ENCODE measurements around the gene DIP2B.

Gene DIP2B

DNA sequence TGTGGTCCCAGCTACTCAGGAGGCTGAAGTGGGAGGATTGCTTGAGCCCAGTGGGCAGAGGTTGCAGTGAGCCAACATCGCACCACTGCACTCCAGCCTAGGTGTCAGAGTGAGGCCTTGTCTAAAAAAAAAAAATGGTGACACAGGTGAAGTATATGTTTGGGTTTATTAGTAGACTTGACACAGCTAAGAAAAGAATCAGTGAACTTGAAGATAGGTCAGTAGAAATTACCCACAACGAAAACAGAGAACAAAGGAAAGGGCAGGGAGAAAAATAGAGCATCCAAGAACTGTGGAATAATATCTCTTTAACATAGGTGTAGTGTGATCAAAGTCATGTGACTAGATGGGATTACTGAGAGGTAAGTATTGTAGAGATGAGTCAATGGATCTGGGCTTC, 282.8 kb downstream of the DIP2B start:
- H3K79me2 ChIP-seq (ENCODE audit: insufficient read depth, low read length): peaks cover 12% of the 10 kb centered on the region; the same call in 1 of the 2 replicates
- no peak overlapping the region for H2AFZ ChIP-seq (ENCODE audit: low read depth, low read length, severe bottlenecking)
- no peak overlapping the region for H3K9ac ChIP-seq (ENCODE audit: low read length)
- H3F3A ChIP-seq (ENCODE audit: insufficient read depth): no peaks in the 10 kb centered on the region
- 0 out of 2 replicates have a peak, but pooled peaks cover 3% of the 10 kb centered on the region for H4K20me1 ChIP-seq (ENCODE audit: low read depth, low read length)
- H3K9me2 ChIP-seq (replicated peaks; ENCODE audit: insufficient read depth, low read length): no peaks in the 10 kb centered on the region
- no peak overlapping the region for H3K4me3 ChIP-seq (ENCODE audit: insufficient read depth, low read length, poor library complexity, severe bottlenecking)
- TF ChIP-seq EZH2phosphoT487 (conservative IDR thresholded peaks at IDR 0.05; ENCODE audit: low read length) (no peak), CTCF (IDR thresholded peaks at IDR 0.05; ENCODE audit: insufficient read depth, low read length, poor library complexity, severe bottlenecking) (no peak)
- no peaks in the 10 kb centered on the region for H3K36me3 ChIP-seq (ENCODE audit: low read length)
- no peaks in the 10 kb centered on the region for H3K27me3 ChIP-seq (ENCODE audit: low read length)
- no peak overlapping the region for H3K4me2 ChIP-seq (ENCODE audit: low read depth, low read length, poor library complexity, severe bottlenecking)
- H3K9me3 ChIP-seq (ENCODE audit: insufficient read depth, low read length): no peaks in the 10 kb centered on the region
- no peak overlapping the region for H3K27ac ChIP-seq (ENCODE audit: low read depth, low read length)

DNA sequence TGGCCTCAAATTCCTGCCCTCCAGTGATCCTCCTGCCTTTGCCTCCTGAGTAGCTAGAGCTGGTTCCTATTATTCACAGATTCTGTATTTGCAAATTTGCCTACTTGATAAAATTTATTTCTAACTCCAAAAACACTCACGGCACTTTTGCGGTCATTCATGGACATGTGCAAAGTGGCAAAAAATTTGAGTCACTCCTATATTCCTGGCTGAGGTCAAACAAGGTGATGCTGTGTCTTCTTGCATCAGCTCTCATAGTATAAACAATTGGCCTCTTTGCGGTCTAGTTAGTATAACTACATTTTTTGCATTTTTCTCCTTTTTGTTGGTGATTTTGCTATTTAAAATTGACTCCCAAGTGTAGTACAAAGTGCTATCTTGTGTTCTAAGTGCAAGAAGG, 283.8 kb downstream of the DIP2B start:
- Histone ChIP-seq H3K79me2 (ENCODE audit: insufficient read depth, low read length) (peaks cover 8% of the 10 kb centered on the region; the same call in 1 of the 2 replicates), H3K4me3 (ENCODE audit: insufficient read depth, low read length, poor library complexity, severe bottlenecking) (no peak overlapping the region)

GRCh38 chr12:50790081-50790480, 285.3 kb downstream of the DIP2B start:
- Histone ChIP-seq H2AFZ (ENCODE audit: low read depth, low read length, severe bottlenecking) (no peak overlapping the region), H3K27ac (ENCODE audit: low read depth, low read length) (no peak overlapping the region), H3F3A (ENCODE audit: insufficient read depth) (no peaks in the 10 kb centered on the region), H3K36me3 (ENCODE audit: low read length) (no peaks in the 10 kb centered on the region), H3K79me2 (ENCODE audit: insufficient read depth, low read length) (peaks cover 4% of the 10 kb centered on the region; the same call in 1 of the 2 replicates), H3K9me3 (ENCODE audit: insufficient read depth, low read length) (no peaks in the 10 kb centered on the region), H3K9ac (ENCODE audit: low read length) (no peak overlapping the region), H3K4me3 (ENCODE audit: insufficient read depth, low read length, poor library complexity, severe bottlenecking) (no peak overlapping the region), H3K9me2 (replicated peaks; ENCODE audit: insufficient read depth, low read length) (no peaks in the 10 kb centered on the region), H3K4me2 (ENCODE audit: low read depth, low read length, poor library complexity, severe bottlenecking) (no peak overlapping the region), H3K27me3 (ENCODE audit: low read length) (no peaks in the 10 kb centered on the region), H4K20me1 (ENCODE audit: low read depth, low read length) (0 out of 2 replicates have a peak, but pooled peaks cover 4% of the 10 kb centered on the region)
- TF ChIP-seq EZH2phosphoT487 (conservative IDR thresholded peaks at IDR 0.05; ENCODE audit: low read length): no peak
- no peak for TF ChIP-seq CTCF (IDR thresholded peaks at IDR 0.05; ENCODE audit: insufficient read depth, low read length, poor library complexity, severe bottlenecking)

More for the DNA sequence above, 283.8 kb downstream of the DIP2B start:
- Histone ChIP-seq H3K9me2 (replicated peaks; ENCODE audit: insufficient read depth, low read length) (no peaks in the 10 kb centered on the region), H2AFZ (ENCODE audit: low read depth, low read length, severe bottlenecking) (no peak overlapping the region), H3K27ac (ENCODE audit: low read depth, low read length) (no peak overlapping the region), H3K4me2 (ENCODE audit: low read depth, low read length, poor library complexity, severe bottlenecking) (no peak overlapping the region), H3F3A (ENCODE audit: insufficient read depth) (no peaks in the 10 kb centered on the region), H3K9me3 (ENCODE audit: insufficient read depth, low read length) (no peaks in the 10 kb centered on the region), H3K36me3 (ENCODE audit: low read length) (no peaks in the 10 kb centered on the region), H3K9ac (ENCODE audit: low read length) (no peak overlapping the region), H3K27me3 (ENCODE audit: low read length) (no peaks in the 10 kb centered on the region), H4K20me1 (ENCODE audit: low read depth, low read length) (0 out of 2 replicates have a peak, but pooled peaks cover 4% of the 10 kb centered on the region)
- TF ChIP-seq CTCF (IDR thresholded peaks at IDR 0.05; ENCODE audit: insufficient read depth, low read length, poor library complexity, severe bottlenecking) (no peak), EZH2phosphoT487 (conservative IDR thresholded peaks at IDR 0.05; ENCODE audit: low read length) (no peak)

Data from SU-DHL-6 (cell line).